ENCODE measurements around the gene FMN1. TPM values are rescaled to one million over a fixed set of nuclear protein-coding genes. Genes with fewer than 3 reads are reported as not detected.

The FMN1 gene
- total RNA-seq, 1 experiment from 2014 or later, result 0.37 TPM

DNA sequence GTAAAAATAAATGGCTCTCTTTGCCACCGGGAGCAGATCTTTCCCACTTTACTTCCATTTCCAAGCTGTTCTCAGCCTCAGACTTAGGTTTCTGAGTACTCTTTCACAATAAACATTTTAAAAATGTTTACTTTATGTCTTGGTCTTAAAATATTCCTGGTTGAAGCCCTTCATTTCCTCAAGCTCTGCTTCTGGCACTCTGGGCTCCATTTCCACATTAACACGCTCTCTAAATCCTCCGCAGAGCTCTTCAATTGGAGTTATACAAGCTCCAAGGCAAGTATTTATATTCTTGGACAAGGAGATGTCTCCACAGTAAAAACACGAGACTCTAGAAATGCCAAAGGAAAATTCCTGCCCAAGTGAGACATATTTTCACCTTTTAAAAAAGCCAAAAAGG lies 307.4 kb downstream of the FMN1 start:
- Histone ChIP-seq H3K27ac (ENCODE audit: low read depth, low read length, poor library complexity, severe bottlenecking) (no peak overlapping the region), H3K27me3 (replicated peaks; ENCODE audit: insufficient read depth, low read depth, low read length, poor library complexity) (no peaks in the 10 kb centered on the region), H3K4me3 (ENCODE audit: low read depth, low read length, poor library complexity, severe bottlenecking) (no peak overlapping the region), H3K4me1 (ENCODE audit: insufficient read depth, low read length, poor library complexity, severe bottlenecking) (no peaks in the 10 kb centered on the region), H3K9me3 (ENCODE audit: low read depth, low read length, poor library complexity, severe bottlenecking) (no peaks in the 10 kb centered on the region), H3K36me3 (ENCODE audit: insufficient read depth, low read length, poor library complexity, severe bottlenecking) (no peaks in the 10 kb centered on the region)
- no peak for TF ChIP-seq EZH2 (IDR thresholded peaks at IDR 0.05; ENCODE audit: borderline replicate concordance, low read depth, low read length, poor library complexity, severe bottlenecking)
- no peak for TF ChIP-seq CTCF (conservative IDR thresholded peaks at IDR 0.05; ENCODE audit: low read depth, low read length)
- POLR2A ChIA-PET (ENCODE audit: low non-redundant PET), result no interaction called here
- intact Hi-C loops (cut with micrococcal nuclease; ENCODE audit: unreplicated experiment), result no loop called here
- no TSS peak for BruUV-seq (replicated peaks)
- DNase-seq (ENCODE audit: low spot score), result no peak
- CTCF ChIA-PET, result no interaction called here

DNA sequence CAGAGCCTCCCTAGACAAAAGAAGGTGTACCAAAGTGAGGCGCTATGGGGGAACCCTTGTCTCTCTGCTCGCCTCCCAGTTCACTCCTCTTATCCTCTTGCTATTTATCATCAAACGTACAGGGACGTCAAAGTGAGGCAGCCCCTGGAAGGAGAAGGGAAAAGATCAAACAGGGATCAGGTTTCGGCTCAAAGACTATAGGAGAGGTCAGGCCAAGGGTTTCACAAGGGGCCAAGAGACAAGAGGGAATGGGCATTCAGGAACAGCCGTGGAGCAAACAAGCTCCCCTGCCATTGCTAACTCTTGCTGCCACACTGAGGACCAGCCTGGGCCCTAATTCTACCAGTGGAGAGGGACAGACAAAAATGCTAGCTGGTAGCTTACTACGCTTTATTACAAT lies 308.1 kb downstream of the FMN1 start:
- Histone ChIP-seq H3K27me3 (replicated peaks; ENCODE audit: insufficient read depth, low read depth, low read length, poor library complexity) (no peaks in the 10 kb centered on the region), H3K4me3 (ENCODE audit: low read depth, low read length, poor library complexity, severe bottlenecking) (no peak overlapping the region), H3K27ac (ENCODE audit: low read depth, low read length, poor library complexity, severe bottlenecking) (no peak overlapping the region), H3K36me3 (ENCODE audit: insufficient read depth, low read length, poor library complexity, severe bottlenecking) (no peaks in the 10 kb centered on the region), H3K4me1 (ENCODE audit: insufficient read depth, low read length, poor library complexity, severe bottlenecking) (no peaks in the 10 kb centered on the region), H3K9me3 (ENCODE audit: low read depth, low read length, poor library complexity, severe bottlenecking) (no peaks in the 10 kb centered on the region)
- TF ChIP-seq CTCF (conservative IDR thresholded peaks at IDR 0.05; ENCODE audit: low read depth, low read length), result no peak
- no peak for TF ChIP-seq EZH2 (IDR thresholded peaks at IDR 0.05; ENCODE audit: borderline replicate concordance, low read depth, low read length, poor library complexity, severe bottlenecking)
- POLR2A ChIA-PET (ENCODE audit: low non-redundant PET), result no interaction called here
- DNase-seq (ENCODE audit: low spot score), result no peak
- BruUV-seq (replicated peaks), result no TSS peak
- intact Hi-C loops (cut with micrococcal nuclease; ENCODE audit: unreplicated experiment), result no loop called here
- CTCF ChIA-PET, result interaction anchor here (0.6 kb wide), 1 partner anchor 70 kb away, joined by 8 read pairs; no protein-coding TSS in a partner anchor

DNA sequence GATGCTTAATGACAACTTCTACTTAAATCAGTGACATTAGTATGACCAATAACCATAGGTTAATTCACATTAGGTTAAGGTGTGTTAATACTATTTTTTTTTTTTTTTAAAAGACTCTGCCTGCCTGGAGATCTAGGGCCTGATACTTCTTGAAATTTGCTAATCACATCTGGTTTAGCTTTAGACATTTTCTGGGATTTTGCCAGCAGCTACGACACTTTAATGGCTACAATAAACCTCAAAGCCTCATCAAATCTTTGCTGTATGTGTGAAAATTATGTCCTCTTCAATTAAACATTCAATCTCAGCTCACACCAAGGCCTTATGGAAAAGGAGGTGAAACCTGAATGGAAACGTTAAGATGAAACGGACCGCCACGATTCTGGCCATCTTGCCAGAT lies 308.8 kb downstream of the FMN1 start:
- BruUV-seq (replicated peaks), result no TSS peak
- Histone ChIP-seq H3K4me1 (ENCODE audit: insufficient read depth, low read length, poor library complexity, severe bottlenecking) (no peaks in the 10 kb centered on the region), H3K27me3 (replicated peaks; ENCODE audit: insufficient read depth, low read depth, low read length, poor library complexity) (no peaks in the 10 kb centered on the region), H3K4me3 (ENCODE audit: low read depth, low read length, poor library complexity, severe bottlenecking) (no peak overlapping the region), H3K27ac (ENCODE audit: low read depth, low read length, poor library complexity, severe bottlenecking) (no peak overlapping the region), H3K36me3 (ENCODE audit: insufficient read depth, low read length, poor library complexity, severe bottlenecking) (no peaks in the 10 kb centered on the region), H3K9me3 (ENCODE audit: low read depth, low read length, poor library complexity, severe bottlenecking) (no peaks in the 10 kb centered on the region)
- intact Hi-C loops (cut with micrococcal nuclease; ENCODE audit: unreplicated experiment), result no loop called here
- POLR2A ChIA-PET (ENCODE audit: low non-redundant PET), result no interaction called here
- CTCF ChIA-PET, result interaction anchor here (0.5 kb wide), 1 partner anchor 190 kb away, joined by 3 read pairs; no protein-coding TSS in a partner anchor
- TF ChIP-seq EZH2 (IDR thresholded peaks at IDR 0.05; ENCODE audit: borderline replicate concordance, low read depth, low read length, poor library complexity, severe bottlenecking), result no peak
- no peak for TF ChIP-seq CTCF (conservative IDR thresholded peaks at IDR 0.05; ENCODE audit: low read depth, low read length)
- DNase-seq (ENCODE audit: low spot score), result no peak

All from A673 (cell line).